Central memory CD8-positive, alpha-beta T cell (primary cell): ENCODE measurements around the gene SLC6A13.
"Not testable (repeated sequence)": the region's sequence is repeated elsewhere in the genome, so short reads cannot be mapped to it uniquely, and the experiment has no call there.

ENCODE experiments used
- ATAC-seq: fragments of 150-1000 bp; cut with Tn5 transposase; replicated peaks from 2 replicates; pipeline ENCODE4 v1.10.0; 2022; ENCODE audit warnings: mild to moderate bottlenecking, moderate FRiP score, moderate number of reproducible peaks; ENCODE audit not compliant: poor library complexity, severe bottlenecking; ENCODE audit errors: extremely low read depth
- DNase-seq, 2 donors: peaks; one replicate each; pipeline ENCODE4 v3.0.0; 2021; ENCODE audit warnings: low spot score in 2 of 2
- H3K27ac Mint-ChIP-seq: one replicate; pipeline ENCODE4 v1.8.0; 2022; ENCODE audit warnings: low read depth, mild to moderate bottlenecking, moderate library complexity, mixed read lengths
- H3K27me3 Mint-ChIP-seq: one replicate; pipeline ENCODE4 v1.8.0; 2022; ENCODE audit warnings: mixed read lengths
- H3K36me3 Mint-ChIP-seq: one replicate; pipeline ENCODE4 v1.8.0; 2022; ENCODE audit warnings: mild to moderate bottlenecking, moderate library complexity, mixed read lengths; ENCODE audit not compliant: insufficient read depth
- H3K4me1 Mint-ChIP-seq: one replicate; pipeline ENCODE4 v1.8.0; 2022; ENCODE audit warnings: mixed read lengths
- H3K4me3 Mint-ChIP-seq: one replicate; pipeline ENCODE4 v1.8.0; 2022; ENCODE audit warnings: mild to moderate bottlenecking, moderate library complexity, mixed read lengths
- H3K9me3 Mint-ChIP-seq: one replicate; pipeline ENCODE4 v1.8.0; 2022; ENCODE audit warnings: mixed read lengths

Gene SLC6A13

DNA sequence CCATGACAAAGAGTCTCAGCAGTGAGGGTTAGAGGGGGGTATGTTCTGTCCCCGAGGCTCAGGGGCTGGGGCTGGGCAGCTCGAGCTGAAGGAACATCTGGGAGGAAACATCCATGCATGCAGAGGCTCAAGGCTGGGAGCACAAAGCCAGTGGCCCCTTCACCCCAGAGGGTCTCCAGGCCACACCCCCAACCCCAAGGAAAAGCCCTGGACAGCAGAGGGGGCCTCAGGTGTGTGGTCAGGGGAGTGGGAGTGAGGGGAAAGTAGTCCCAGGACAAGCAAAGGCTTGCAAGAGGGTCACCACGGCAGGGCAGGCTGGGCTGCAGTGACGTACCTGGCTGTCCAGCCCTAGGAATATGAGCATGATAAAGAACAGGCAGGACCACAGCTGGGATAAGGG, 66.2 kb downstream of the SLC6A13 start:
- Mint-ChIP-seq H3K4me1 (no peaks in the 10 kb centered on the region), H3K36me3 (peaks cover 5% of the 10 kb centered on the region), H3K27ac (no peak overlapping the region), H3K4me3 (no peak overlapping the region), H3K9me3 (no peaks in the 10 kb centered on the region), H3K27me3 (peaks cover 68% of the 10 kb centered on the region)
- DNase-seq (no peak), ATAC-seq (no peak)

DNA sequence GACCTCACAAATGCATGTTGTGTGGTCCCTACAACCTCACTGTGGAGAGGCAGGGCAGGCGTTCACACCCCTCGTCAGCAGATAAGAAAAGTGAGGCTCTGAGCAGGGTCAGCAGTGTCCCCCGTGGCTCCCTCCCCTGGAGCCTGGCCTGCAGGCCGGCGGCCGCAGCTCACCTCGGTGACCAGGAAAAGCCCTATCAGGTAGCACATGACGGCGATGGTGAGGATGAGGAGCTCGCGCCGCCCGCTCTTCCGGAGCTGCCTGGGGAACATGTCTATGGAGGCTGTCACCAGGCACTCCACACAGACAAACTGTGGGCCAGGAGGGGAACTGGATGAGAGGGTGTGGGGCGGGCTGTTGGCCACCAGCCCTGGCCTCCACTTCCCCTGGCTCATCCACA, 66.7 kb downstream of the SLC6A13 start:
- H3K36me3 Mint-ChIP-seq: peaks cover 2% of the 10 kb centered on the region
- peaks cover 68% of the 10 kb centered on the region for H3K27me3 Mint-ChIP-seq
- no peak overlapping the region for H3K27ac Mint-ChIP-seq
- H3K9me3 Mint-ChIP-seq: no peaks in the 10 kb centered on the region
- H3K4me1 Mint-ChIP-seq: no peaks in the 10 kb centered on the region
- H3K4me3 Mint-ChIP-seq: no peak overlapping the region
- ATAC-seq (no peak), DNase-seq (no peak)

DNA sequence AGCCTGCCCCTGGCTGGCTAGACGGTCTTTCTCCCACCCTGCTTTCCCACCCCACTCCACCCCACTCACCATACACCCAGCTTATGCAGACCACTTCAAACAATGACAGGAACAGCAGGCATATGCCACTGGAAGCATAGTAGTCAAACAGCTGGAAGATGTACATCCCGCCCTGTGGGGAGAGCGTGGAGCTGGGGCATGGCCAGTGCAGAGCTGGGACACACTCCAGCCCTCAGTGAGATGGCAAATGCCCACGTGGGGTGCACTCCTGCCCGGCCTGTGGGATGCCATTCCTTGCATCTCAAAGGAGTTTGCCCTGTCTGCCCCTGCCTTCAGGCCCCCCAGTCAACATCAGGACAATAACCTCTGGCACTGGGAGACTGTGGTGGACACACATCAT, 67.5 kb downstream of the SLC6A13 start:
- ATAC-seq (no peak), DNase-seq (no peak)
- peaks cover 67% of the 10 kb centered on the region for H3K27me3 Mint-ChIP-seq
- no peak overlapping the region for H3K4me3 Mint-ChIP-seq
- no peaks in the 10 kb centered on the region for H3K4me1 Mint-ChIP-seq
- H3K9me3 Mint-ChIP-seq: no peaks in the 10 kb centered on the region
- peaks cover 2% of the 10 kb centered on the region for H3K36me3 Mint-ChIP-seq
- H3K27ac Mint-ChIP-seq: no peak overlapping the region

- no peak for ATAC-seq
- no peaks in the 10 kb centered on the region for H3K9me3 Mint-ChIP-seq
Observed at GRCh38 chr12:194276-194675, 68.4 kb downstream of the SLC6A13 start.

DNA sequence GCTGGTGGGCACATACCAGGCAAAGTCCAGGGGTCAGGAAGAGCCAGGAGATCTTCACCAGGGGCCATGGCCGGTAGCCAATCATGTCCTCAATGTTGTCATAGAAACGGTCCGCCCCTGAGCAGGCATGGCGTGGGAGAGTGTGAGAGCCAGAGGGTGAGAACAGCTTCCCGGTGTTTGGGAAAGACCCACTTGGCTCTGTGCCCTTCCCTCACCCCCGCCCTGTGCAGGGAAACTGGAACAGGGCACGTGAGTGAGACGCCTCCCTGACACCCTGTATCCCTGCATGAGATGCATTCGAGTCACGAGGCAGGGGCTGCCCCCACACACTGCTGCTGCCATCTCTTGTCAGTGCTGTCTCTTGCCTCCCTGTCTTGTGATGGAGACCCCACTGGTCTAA, 69.4 kb downstream of the SLC6A13 start:
- Mint-ChIP-seq H3K4me3 (no peak overlapping the region), H3K27ac (no peak overlapping the region), H3K9me3 (no peaks in the 10 kb centered on the region), H3K27me3 (peaks cover 72% of the 10 kb centered on the region), H3K36me3 (peaks cover 4% of the 10 kb centered on the region), H3K4me1 (no peaks in the 10 kb centered on the region)
- DNase-seq (no peak), ATAC-seq (no peak)

More at GRCh38 chr12:194276-194675, 68.4 kb downstream of the SLC6A13 start:
- Mint-ChIP-seq H3K4me3 (no peak overlapping the region), H3K27ac (no peak overlapping the region), H3K4me1 (no peaks in the 10 kb centered on the region), H3K36me3 (peaks cover 2% of the 10 kb centered on the region), H3K27me3 (peaks cover 75% of the 10 kb centered on the region)
- DNase-seq: no peak

GRCh38 chr12:191541-191940, 71.1 kb downstream of the SLC6A13 start:
- no peak overlapping the region for H3K4me3 Mint-ChIP-seq
- H3K9me3 Mint-ChIP-seq: no peaks in the 10 kb centered on the region
- H3K4me1 Mint-ChIP-seq: no peaks in the 10 kb centered on the region
- ATAC-seq (no peak), DNase-seq (no peak)
- peaks cover 66% of the 10 kb centered on the region for H3K27me3 Mint-ChIP-seq
- peaks cover 3% of the 10 kb centered on the region for H3K36me3 Mint-ChIP-seq
- H3K27ac Mint-ChIP-seq: no peak overlapping the region

DNA sequence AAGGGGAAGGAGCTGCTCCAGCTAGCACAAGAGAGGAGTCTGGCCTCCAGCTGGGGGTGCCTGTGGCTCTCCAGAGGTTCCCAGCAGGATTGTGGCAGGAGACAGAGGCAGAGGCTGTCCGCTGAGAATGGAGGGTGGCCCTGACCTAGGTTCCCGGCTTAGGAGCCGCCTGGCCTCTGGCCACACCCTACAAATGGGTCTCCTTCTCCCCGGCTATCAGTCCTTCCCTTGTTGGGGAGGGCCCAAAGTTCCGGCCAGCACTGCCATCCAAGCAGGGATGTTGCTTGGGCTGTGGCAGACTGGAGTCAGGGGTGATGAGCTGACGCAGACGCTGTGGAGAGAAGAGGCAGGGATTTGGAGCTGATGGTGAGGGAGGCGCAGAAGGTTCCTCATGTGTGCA, 71.8 kb downstream of the SLC6A13 start:
- DNase-seq (no peak), ATAC-seq (no peak)
- Mint-ChIP-seq H3K4me1 (no peaks in the 10 kb centered on the region), H3K27ac (no peak overlapping the region), H3K9me3 (no peaks in the 10 kb centered on the region), H3K4me3 (no peak overlapping the region), H3K27me3 (peaks cover 66% of the 10 kb centered on the region), H3K36me3 (peaks cover 2% of the 10 kb centered on the region)

GRCh38 chr12:189622-189962, 73.0 kb downstream of the SLC6A13 start:
- H3K4me3 Mint-ChIP-seq: no peak overlapping the region
- ATAC-seq (no peak), DNase-seq (no peak)
- H3K27me3 Mint-ChIP-seq: peaks cover 68% of the 10 kb centered on the region
- no peaks in the 10 kb centered on the region for H3K4me1 Mint-ChIP-seq
- H3K9me3 Mint-ChIP-seq: no peaks in the 10 kb centered on the region
- no peak overlapping the region for H3K27ac Mint-ChIP-seq
- H3K36me3 Mint-ChIP-seq: peaks cover 2% of the 10 kb centered on the region

- H3K27ac Mint-ChIP-seq: no peak overlapping the region
- DNase-seq (no peak), ATAC-seq (no peak)
- no peaks in the 10 kb centered on the region for H3K9me3 Mint-ChIP-seq
- H3K36me3 Mint-ChIP-seq: peaks cover 2% of the 10 kb centered on the region
- H3K4me3 Mint-ChIP-seq: no peak overlapping the region
- peaks cover 63% of the 10 kb centered on the region for H3K27me3 Mint-ChIP-seq
- no peaks in the 10 kb centered on the region for H3K4me1 Mint-ChIP-seq
Observed at GRCh38 chr12:188910-189621, 73.6 kb downstream of the SLC6A13 start.

GRCh38 chr12:187986-188909, 74.4 kb downstream of the SLC6A13 start:
- not testable (repeated sequence) for H3K4me1 Mint-ChIP-seq, DNase-seq, H3K27ac Mint-ChIP-seq, H3K36me3 Mint-ChIP-seq, ATAC-seq, H3K4me3 Mint-ChIP-seq, H3K9me3 Mint-ChIP-seq
- H3K27me3 Mint-ChIP-seq: peaks cover 63% of the 10 kb centered on the region

- Mint-ChIP-seq H3K4me1 (no peaks in the 10 kb centered on the region), H3K27ac (no peak overlapping the region), H3K27me3 (peaks cover 46% of the 10 kb centered on the region), H3K4me3 (no peak overlapping the region), H3K9me3 (no peaks in the 10 kb centered on the region), H3K36me3 (peaks cover 2% of the 10 kb centered on the region)
- no peak for DNase-seq
- no peak for ATAC-seq
Observed at GRCh38 chr12:186006-186625, 76.5 kb downstream of the SLC6A13 start.

- peaks cover 42% of the 10 kb centered on the region for H3K27me3 Mint-ChIP-seq
- peaks cover under 1% of the 10 kb centered on the region for H3K4me1 Mint-ChIP-seq
- H3K9me3 Mint-ChIP-seq: no peaks in the 10 kb centered on the region
- H3K36me3 Mint-ChIP-seq: peaks cover 2% of the 10 kb centered on the region
- DNase-seq (no peak), ATAC-seq (no peak)
- no peak overlapping the region for H3K27ac Mint-ChIP-seq
- H3K4me3 Mint-ChIP-seq: no peak overlapping the region
Observed at GRCh38 chr12:185576-185955, 77.1 kb downstream of the SLC6A13 start.
